ENCODE results near the gene IRF4.
"Not testable (repeated sequence)": the region's sequence is repeated elsewhere in the genome, so short reads cannot be mapped to it uniquely, and the experiment has no call there.

The IRF4 gene

GRCh38 chr6:373773-374724, 17.5 kb upstream of the IRF4 start:
- Histone ChIP-seq H3K4me1 (ENCODE audit: control insufficient read depth, insufficient read depth, low read length) (no peaks in the 10 kb centered on the region), H3K27ac (ENCODE audit: low read depth, low read length) (no peak overlapping the region), H3K27me3 (ENCODE audit: control insufficient read depth, insufficient read depth, low read length) (peaks cover 8% of the 10 kb centered on the region), H3K36me3 (ENCODE audit: control insufficient read depth, insufficient read depth, low read length) (no peaks in the 10 kb centered on the region), H3K4me3 (ENCODE audit: low read length) (no peak overlapping the region), H3K9ac (ENCODE audit: low read length) (no peak overlapping the region)

GRCh38 chr6:374956-375355, 16.6 kb upstream of the IRF4 start:
- Histone ChIP-seq H3K27me3 (ENCODE audit: control insufficient read depth, insufficient read depth, low read length) (peaks cover 8% of the 10 kb centered on the region), H3K36me3 (ENCODE audit: control insufficient read depth, insufficient read depth, low read length) (no peaks in the 10 kb centered on the region), H3K4me3 (ENCODE audit: low read length) (no peak overlapping the region), H3K27ac (ENCODE audit: low read depth, low read length) (no peak overlapping the region), H3K9ac (ENCODE audit: low read length) (no peak overlapping the region), H3K4me1 (ENCODE audit: control insufficient read depth, insufficient read depth, low read length) (no peaks in the 10 kb centered on the region)

GRCh38 chr6:376827-377640, 14.5 kb upstream of the IRF4 start:
- Histone ChIP-seq H3K36me3 (ENCODE audit: control insufficient read depth, insufficient read depth, low read length) (no peaks in the 10 kb centered on the region), H3K9ac (ENCODE audit: low read length) (no peak overlapping the region), H3K27me3 (ENCODE audit: control insufficient read depth, insufficient read depth, low read length) (peaks cover 9% of the 10 kb centered on the region), H3K4me3 (ENCODE audit: low read length) (no peak overlapping the region), H3K27ac (ENCODE audit: low read depth, low read length) (no peak overlapping the region), H3K4me1 (ENCODE audit: control insufficient read depth, insufficient read depth, low read length) (no peaks in the 10 kb centered on the region)

- H3K9ac ChIP-seq (ENCODE audit: low read length); H3K4me3 ChIP-seq (ENCODE audit: low read length); H3K27ac ChIP-seq (ENCODE audit: low read depth, low read length); H3K4me1 ChIP-seq (ENCODE audit: control insufficient read depth, insufficient read depth, low read length); H3K36me3 ChIP-seq (ENCODE audit: control insufficient read depth, insufficient read depth, low read length): not testable (repeated sequence)
- H3K27me3 ChIP-seq (ENCODE audit: control insufficient read depth, insufficient read depth, low read length) = peaks cover 11% of the 10 kb centered on the region
Observed at GRCh38 chr6:377641-378020, 13.9 kb upstream of the IRF4 start.

GRCh38 chr6:378090-378957, 13.2 kb upstream of the IRF4 start:
- H3K4me1 ChIP-seq (ENCODE audit: control insufficient read depth, insufficient read depth, low read length) = no peaks in the 10 kb centered on the region
- H3K9ac ChIP-seq (ENCODE audit: low read length) = no peak overlapping the region
- peaks cover 6% of the 10 kb centered on the region for H3K27me3 ChIP-seq (ENCODE audit: control insufficient read depth, insufficient read depth, low read length)
- H3K27ac ChIP-seq (ENCODE audit: low read depth, low read length) = no peak overlapping the region
- no peaks in the 10 kb centered on the region for H3K36me3 ChIP-seq (ENCODE audit: control insufficient read depth, insufficient read depth, low read length)
- no peak overlapping the region for H3K4me3 ChIP-seq (ENCODE audit: low read length)

- no peak overlapping the region for H3K4me3 ChIP-seq (ENCODE audit: low read length)
- no peaks in the 10 kb centered on the region for H3K4me1 ChIP-seq (ENCODE audit: control insufficient read depth, insufficient read depth, low read length)
- H3K27ac ChIP-seq (ENCODE audit: low read depth, low read length) = no peak overlapping the region
- H3K36me3 ChIP-seq (ENCODE audit: control insufficient read depth, insufficient read depth, low read length) = no peaks in the 10 kb centered on the region
- H3K9ac ChIP-seq (ENCODE audit: low read length) = no peak overlapping the region
- peaks cover 4% of the 10 kb centered on the region for H3K27me3 ChIP-seq (ENCODE audit: control insufficient read depth, insufficient read depth, low read length)
Observed at GRCh38 chr6:378958-379409, 12.6 kb upstream of the IRF4 start.

- H3K9ac ChIP-seq (ENCODE audit: low read length) = no peak overlapping the region
- no peaks in the 10 kb centered on the region for H3K4me1 ChIP-seq (ENCODE audit: control insufficient read depth, insufficient read depth, low read length)
- H3K27ac ChIP-seq (ENCODE audit: low read depth, low read length) = no peak overlapping the region
- H3K36me3 ChIP-seq (ENCODE audit: control insufficient read depth, insufficient read depth, low read length) = no peaks in the 10 kb centered on the region
- H3K4me3 ChIP-seq (ENCODE audit: low read length) = no peak overlapping the region
- H3K27me3 ChIP-seq (ENCODE audit: control insufficient read depth, insufficient read depth, low read length) = peaks cover 2% of the 10 kb centered on the region
Observed at GRCh38 chr6:379410-380181, 12.0 kb upstream of the IRF4 start.

- no peak overlapping the region for H3K27ac ChIP-seq (ENCODE audit: low read depth, low read length)
- H3K4me3 ChIP-seq (ENCODE audit: low read length) = no peak overlapping the region
- H3K27me3 ChIP-seq (ENCODE audit: control insufficient read depth, insufficient read depth, low read length) = peaks cover 2% of the 10 kb centered on the region
- no peak overlapping the region for H3K9ac ChIP-seq (ENCODE audit: low read length)
- no peaks in the 10 kb centered on the region for H3K36me3 ChIP-seq (ENCODE audit: control insufficient read depth, insufficient read depth, low read length)
- H3K4me1 ChIP-seq (ENCODE audit: control insufficient read depth, insufficient read depth, low read length) = no peaks in the 10 kb centered on the region
Observed at GRCh38 chr6:380234-381218, 11.0 kb upstream of the IRF4 start.

- Histone ChIP-seq H3K27ac (ENCODE audit: low read depth, low read length) (no peak overlapping the region), H3K9ac (ENCODE audit: low read length) (no peak overlapping the region), H3K4me3 (ENCODE audit: low read length) (no peak overlapping the region), H3K36me3 (ENCODE audit: control insufficient read depth, insufficient read depth, low read length) (no peaks in the 10 kb centered on the region), H3K4me1 (ENCODE audit: control insufficient read depth, insufficient read depth, low read length) (no peaks in the 10 kb centered on the region), H3K27me3 (ENCODE audit: control insufficient read depth, insufficient read depth, low read length) (peaks cover 4% of the 10 kb centered on the region)
Observed at GRCh38 chr6:381742-382461, 9.7 kb upstream of the IRF4 start.

Measured in rectal smooth muscle tissue (tissue), 1 donor.